Osteoblast (primary cell): ENCODE results near the gene AS3MT. TPM values are rescaled to one million over a fixed set of nuclear protein-coding genes. Genes with fewer than 3 reads are reported as not detected.
"Not testable (repeated sequence)": the region's sequence is repeated elsewhere in the genome, so short reads cannot be mapped to it uniquely, and the experiment has no call there.

Experiments used
- DNase-seq: peaks from one replicate; pipeline ENCODE4 v3.0.0; 2011; ENCODE audit warnings: low spot score, mixed read lengths; ENCODE audit not compliant: insufficient read length; ENCODE audit errors: missing footprints
- H2AFZ ChIP-seq: 2 replicates; pipeline ENCODE4 v1.6.0; 2011; ENCODE audit warnings: mild to moderate bottlenecking, low read length
- H3K27ac ChIP-seq: 2 replicates; pipeline ENCODE4 v1.5.1; 2011; ENCODE audit warnings: mild to moderate bottlenecking, low read depth, low read length, moderate library complexity
- H3K27me3 ChIP-seq: 2 replicates; pipeline ENCODE4 v1.6.0; 2012; ENCODE audit warnings: mild to moderate bottlenecking, control low read depth, inconsistent platforms, low read length, moderate library complexity; ENCODE audit not compliant: insufficient read depth
- H3K36me3 ChIP-seq: 2 replicates; pipeline ENCODE4 v1.5.1; 2011; ENCODE audit warnings: mild to moderate bottlenecking, low read length, control low read depth, moderate library complexity; ENCODE audit not compliant: insufficient read depth
- H3K4me1 ChIP-seq: 2 replicates; pipeline ENCODE4 v1.5.1; 2011; ENCODE audit warnings: mild to moderate bottlenecking, low read length, control low read depth, moderate library complexity; ENCODE audit not compliant: insufficient read depth
- H3K4me2 ChIP-seq: 2 replicates; pipeline ENCODE4 v1.6.0; 2011; ENCODE audit warnings: mild to moderate bottlenecking, low read length; ENCODE audit not compliant: insufficient read depth
- H3K4me3 ChIP-seq: fragments of 200-600 bp; sonication (generic); 3 replicates; pipeline ENCODE4 v1.5.1; 2012; ENCODE audit warnings: mild to moderate bottlenecking, low read length, inconsistent platforms; ENCODE audit not compliant: insufficient read depth
- H3K79me2 ChIP-seq: 2 replicates; pipeline ENCODE4 v1.6.0; 2012; ENCODE audit warnings: mild to moderate bottlenecking, low read length, control low read depth, inconsistent platforms; ENCODE audit not compliant: insufficient read depth
- H3K9me3 ChIP-seq: 2 replicates; pipeline ENCODE4 v1.5.1; 2011; ENCODE audit warnings: low read depth, low read length, control low read depth
- H4K20me1 ChIP-seq: 2 replicates; pipeline ENCODE4 v1.6.0; 2012; ENCODE audit warnings: mild to moderate bottlenecking, low read length, control low read depth; ENCODE audit not compliant: insufficient read depth
- total RNA-seq: library from RNA; depleted of rRNA; stranded (reverse); fragments of >200 nt; gene quantifications from 2 replicates; pipeline ENCODE4 v1.2.3, GENCODE V29; 2012
- TF ChIP-seq, protein P1 (sequence below): IDR thresholded peaks from 2 replicates; pipeline ENCODE4 v1.5.1; 2011; ENCODE audit warnings: mild to moderate bottlenecking, low read depth, low read length, moderate library complexity; ENCODE audit errors: extremely low read depth

The AS3MT gene
- total RNA-seq, 1 donor, result 6.2 TPM

- Histone ChIP-seq H3K4me2 (peak overlapping the region; percentile 84), H3K79me2 (peaks cover 14% of the 10 kb centered on the region), H3K4me1 (peaks cover 12% of the 10 kb centered on the region), H2AFZ (peak overlapping the region; percentile 2), H3K27ac (peak overlapping the region; percentile 21)
- H3K27me3 ChIP-seq, H3K36me3 ChIP-seq, H3K9me3 ChIP-seq, H3K4me3 ChIP-seq, H4K20me1 ChIP-seq: not testable (repeated sequence)
- peak; percentile 93 for DNase-seq
Observed at GRCh38 chr10:102855731-102856436, 13.4 kb upstream of the AS3MT start.

- H3K4me1 ChIP-seq, result peaks cover 12% of the 10 kb centered on the region
- no peak overlapping the region for H3K4me3 ChIP-seq
- DNase-seq, result no peak
- no peaks in the 10 kb centered on the region for H4K20me1 ChIP-seq
- peaks cover 14% of the 10 kb centered on the region for H3K79me2 ChIP-seq
- no peak overlapping the region for H3K27ac ChIP-seq
- H3K27me3 ChIP-seq, result no peaks in the 10 kb centered on the region
- TF ChIP-seq, protein P1, sequence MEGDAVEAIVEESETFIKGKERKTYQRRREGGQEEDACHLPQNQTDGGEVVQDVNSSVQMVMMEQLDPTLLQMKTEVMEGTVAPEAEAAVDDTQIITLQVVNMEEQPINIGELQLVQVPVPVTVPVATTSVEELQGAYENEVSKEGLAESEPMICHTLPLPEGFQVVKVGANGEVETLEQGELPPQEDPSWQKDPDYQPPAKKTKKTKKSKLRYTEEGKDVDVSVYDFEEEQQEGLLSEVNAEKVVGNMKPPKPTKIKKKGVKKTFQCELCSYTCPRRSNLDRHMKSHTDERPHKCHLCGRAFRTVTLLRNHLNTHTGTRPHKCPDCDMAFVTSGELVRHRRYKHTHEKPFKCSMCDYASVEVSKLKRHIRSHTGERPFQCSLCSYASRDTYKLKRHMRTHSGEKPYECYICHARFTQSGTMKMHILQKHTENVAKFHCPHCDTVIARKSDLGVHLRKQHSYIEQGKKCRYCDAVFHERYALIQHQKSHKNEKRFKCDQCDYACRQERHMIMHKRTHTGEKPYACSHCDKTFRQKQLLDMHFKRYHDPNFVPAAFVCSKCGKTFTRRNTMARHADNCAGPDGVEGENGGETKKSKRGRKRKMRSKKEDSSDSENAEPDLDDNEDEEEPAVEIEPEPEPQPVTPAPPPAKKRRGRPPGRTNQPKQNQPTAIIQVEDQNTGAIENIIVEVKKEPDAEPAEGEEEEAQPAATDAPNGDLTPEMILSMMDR, result no peak
- H3K9me3 ChIP-seq, result no peaks in the 10 kb centered on the region
- peaks cover 4% of the 10 kb centered on the region for H3K36me3 ChIP-seq
- peak overlapping the region; percentile 84 for H3K4me2 ChIP-seq
- no peak overlapping the region for H2AFZ ChIP-seq
Observed at GRCh38 chr10:102856758-102857424, 12.4 kb upstream of the AS3MT start.

DNA sequence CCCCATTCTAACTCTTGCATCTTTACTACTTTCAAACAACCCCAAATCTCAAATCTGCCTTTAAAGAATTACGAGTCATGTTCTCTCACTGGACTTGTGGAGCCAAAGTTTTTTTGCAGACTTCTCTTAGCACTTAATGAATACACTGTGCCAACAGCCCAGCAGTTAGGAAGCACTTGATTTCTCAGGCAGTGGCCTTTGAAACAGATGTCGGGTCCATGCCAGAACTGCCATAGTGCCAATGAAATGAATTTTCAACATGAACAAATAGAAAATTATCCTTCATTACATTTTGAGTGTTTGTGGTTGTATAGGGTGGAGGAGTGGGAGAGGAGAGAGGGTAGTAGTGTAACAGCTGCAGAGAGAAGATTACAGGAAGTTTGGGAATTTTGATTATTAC lies 9.4 kb upstream of the AS3MT start:
- H2AFZ ChIP-seq, result no peak overlapping the region
- H4K20me1 ChIP-seq, result no peaks in the 10 kb centered on the region
- TF ChIP-seq, protein P1, result no peak
- no peak for DNase-seq
- H3K79me2 ChIP-seq, result peaks cover 14% of the 10 kb centered on the region
- H3K9me3 ChIP-seq, result no peaks in the 10 kb centered on the region
- H3K4me1 ChIP-seq, result peaks cover 12% of the 10 kb centered on the region
- H3K4me2 ChIP-seq, result no peak overlapping the region
- no peak overlapping the region for H3K27ac ChIP-seq
- no peak overlapping the region for H3K4me3 ChIP-seq
- H3K27me3 ChIP-seq, result no peaks in the 10 kb centered on the region
- peaks cover 12% of the 10 kb centered on the region for H3K36me3 ChIP-seq

DNA sequence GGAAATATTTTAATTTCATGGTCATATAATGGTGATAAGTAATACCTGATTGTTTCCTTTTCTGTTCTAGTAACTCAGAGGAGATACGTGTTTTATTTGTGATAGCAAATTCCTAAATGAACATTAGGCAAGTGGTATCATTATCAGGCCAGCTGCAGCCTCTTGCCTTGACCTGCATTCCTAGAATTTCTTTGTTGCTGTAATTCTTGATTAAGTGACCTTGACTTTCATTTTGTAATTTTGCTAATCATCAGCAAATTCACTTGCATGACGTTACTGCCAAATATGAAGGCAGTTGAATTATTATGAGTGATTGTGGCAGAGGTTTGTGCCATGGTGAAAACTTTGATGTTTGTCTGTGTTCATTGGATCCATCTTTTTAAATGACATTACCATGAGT lies 5.6 kb upstream of the AS3MT start:
- Histone ChIP-seq H3K4me1 (no peaks in the 10 kb centered on the region), H3K4me2 (no peak overlapping the region), H3K27me3 (no peaks in the 10 kb centered on the region)

More for the DNA sequence above, 5.6 kb upstream of the AS3MT start:
- H2AFZ ChIP-seq, result no peak overlapping the region
- H3K36me3 ChIP-seq, result peaks cover 12% of the 10 kb centered on the region
- no peak overlapping the region for H3K27ac ChIP-seq
- no peaks in the 10 kb centered on the region for H3K9me3 ChIP-seq
- no peaks in the 10 kb centered on the region for H4K20me1 ChIP-seq
- TF ChIP-seq, protein P1, result no peak
- peaks cover 2% of the 10 kb centered on the region for H3K79me2 ChIP-seq
- no peak for DNase-seq
- H3K4me3 ChIP-seq, result no peak overlapping the region
